ENCODE results near the gene RBBP4.
"Not testable (repeated sequence)": the region's sequence is repeated elsewhere in the genome, so short reads cannot be mapped to it uniquely, and the experiment has no call there.

Gene RBBP4

GRCh38 chr1:32693455-32694174, 42.6 kb downstream of the RBBP4 start:
- no peak for DNase-seq (ENCODE audit: low read depth in 3 of 3)

GRCh38 chr1:32695098-32695904, 44.3 kb downstream of the RBBP4 start:
- DNase-seq (ENCODE audit: low read depth in 3 of 3) = no peak

GRCh38 chr1:32696041-32696440, 45.0 kb downstream of the RBBP4 start:
- no peak for DNase-seq (ENCODE audit: low read depth in 3 of 3)

GRCh38 chr1:32696996-32697395, 46.0 kb downstream of the RBBP4 start:
- DNase-seq (ENCODE audit: low read depth in 3 of 3) = not testable (repeated sequence)

GRCh38 chr1:32701421-32701911, 50.5 kb downstream of the RBBP4 start:
- DNase-seq (ENCODE audit: low read depth in 3 of 3) = no peak

- DNase-seq (ENCODE audit: low read depth in 3 of 3) = no peak
These were observed 51.1 kb downstream of the RBBP4 start for GRCh38 chr1:32701951-32702598.

GRCh38 chr1:32702599-32703478, 51.8 kb downstream of the RBBP4 start, which contains the start of gene SYNC:
SYNC (minus strand) TSS chr1:32702770; CDS start chr1:32702660, 110 bp downstream.
- DNase-seq (ENCODE audit: low read depth in 3 of 3) = no peak

- no peak for DNase-seq (ENCODE audit: low read depth in 3 of 3)
These were observed 52.7 kb downstream of the RBBP4 start for GRCh38 chr1:32703479-32704291.

- DNase-seq (ENCODE audit: low read depth in 3 of 3) = no peak
These were observed 54.5 kb downstream of the RBBP4 start for GRCh38 chr1:32705516-32705915.

- no peak for DNase-seq (ENCODE audit: low read depth in 3 of 3)
These were observed 55.5 kb downstream of the RBBP4 start for GRCh38 chr1:32706491-32706890.

- DNase-seq (ENCODE audit: low read depth in 3 of 3) = no peak
These were observed 58.1 kb downstream of the RBBP4 start for GRCh38 chr1:32709075-32709474.

GRCh38 chr1:32709476-32709875, 58.5 kb downstream of the RBBP4 start:
- no peak for DNase-seq (ENCODE audit: low read depth in 3 of 3)

GRCh38 chr1:32711221-32711620, 60.2 kb downstream of the RBBP4 start:
- DNase-seq (ENCODE audit: low read depth in 3 of 3) = not testable (repeated sequence)

GRCh38 chr1:32713081-32713480, 62.1 kb downstream of the RBBP4 start:
- DNase-seq (ENCODE audit: low read depth in 3 of 3) = no peak

- no peak for DNase-seq (ENCODE audit: low read depth in 3 of 3)
These were observed 63.3 kb downstream of the RBBP4 start for GRCh38 chr1:32714277-32714676.

GRCh38 chr1:32715901-32716311, 64.9 kb downstream of the RBBP4 start:
- DNase-seq (ENCODE audit: low read depth in 3 of 3) = no peak

- DNase-seq (ENCODE audit: low read depth in 3 of 3) = peak in 1 of 3 experiments; percentile 27
These were observed 65.5 kb downstream of the RBBP4 start for GRCh38 chr1:32716312-32717148.

GRCh38 chr1:32717503-32717902, 66.5 kb downstream of the RBBP4 start:
- DNase-seq (ENCODE audit: low read depth in 3 of 3) = no peak

- no peak for DNase-seq (ENCODE audit: low read depth in 3 of 3)
These were observed 67.0 kb downstream of the RBBP4 start for GRCh38 chr1:32718036-32718435.
